ENCODE data around the gene CHGA.

GRCh38 chr14:92886337-92886736 lies 36.6 kb upstream of the CHGA start:
- TF ChIP-seq CTCF (IDR thresholded peaks at IDR 0.05; ENCODE audit: low read depth, low read length) (no peak), MAX (IDR thresholded peaks at IDR 0.05; ENCODE audit: low read depth, low read length) (no peak), POLR2A (IDR thresholded peaks at IDR 0.05; ENCODE audit: extremely low read depth, insufficient read length) (no peak)
